HL-60 (cell line): ENCODE data around the gene TMEM108.

Experiments used
- DNase-seq, 2 experiments: peaks; one replicate each; pipeline ENCODE4 v3.0.0-alpha.2; 2010 to 2020; ENCODE audit warnings: low read depth in 1 of 2, low spot score in 1 of 2
- H3K27ac ChIP-seq: fragments of 250-450 bp; sonication (Bioruptor Pico); replicated peaks from 2 replicates; pipeline ENCODE4 v1.5.1; 2020; ENCODE audit warnings: mild to moderate bottlenecking, moderate library complexity
- H3K27me3 ChIP-seq: fragments of 250-450 bp; sonication (Bioruptor Pico); 2 replicates; pipeline ENCODE4 v1.5.1; 2021; ENCODE audit warnings: mild to moderate bottlenecking, moderate library complexity; ENCODE audit not compliant: insufficient read depth, poor library complexity, severe bottlenecking
- H3K4me3 ChIP-seq: replicated peaks from 2 replicates; pipeline ENCODE4 v1.5.1; 2011; ENCODE audit warnings: mild to moderate bottlenecking, control low read depth, low read length; ENCODE audit not compliant: insufficient read depth
- CTCF ChIP-seq: IDR thresholded peaks from one replicate; pipeline ENCODE4 v1.5.1; 2011; ENCODE audit warnings: low read length, control low read depth, inconsistent platforms; ENCODE audit not compliant: insufficient read depth
- GABPA ChIP-seq: IDR thresholded peaks from 2 replicates; pipeline ENCODE4 v1.6.1; 2012; ENCODE audit warnings: low read depth
- POLR2AphosphoS5 ChIP-seq: IDR thresholded peaks from 2 replicates; pipeline ENCODE4 v1.6.1; 2012; ENCODE audit warnings: low read depth
- REST ChIP-seq: IDR thresholded peaks from 2 replicates; pipeline ENCODE4 v1.6.1; 2012; ENCODE audit warnings: low read depth; ENCODE audit not compliant: insufficient replicate concordance
- SPI1 ChIP-seq: IDR thresholded peaks from 2 replicates; pipeline ENCODE4 v1.6.1; 2012; ENCODE audit warnings: low read depth, mild to moderate bottlenecking, borderline replicate concordance

The TMEM108 gene

GRCh38 chr3:133361435-133361834, 323.2 kb downstream of the TMEM108 start:
- no peak for TF ChIP-seq SPI1
- no peak for TF ChIP-seq GABPA
- no peak for TF ChIP-seq CTCF
- TF ChIP-seq POLR2AphosphoS5: no peak
- TF ChIP-seq REST: no peak
- Histone ChIP-seq H3K4me3 (no peak overlapping the region), H3K27ac (no peak overlapping the region), H3K27me3 (peaks cover 4% of the 10 kb centered on the region)
- DNase-seq: no peak

- Histone ChIP-seq H3K27ac (no peak overlapping the region), H3K27me3 (peaks cover 4% of the 10 kb centered on the region), H3K4me3 (no peak overlapping the region)
- TF ChIP-seq CTCF (no peak), GABPA (no peak), POLR2AphosphoS5 (no peak), SPI1 (no peak), REST (no peak)
- DNase-seq: no peak
Observed at GRCh38 chr3:133362539-133362938, 324.3 kb downstream of the TMEM108 start.

GRCh38 chr3:133364704-133365103, 326.5 kb downstream of the TMEM108 start:
- Histone ChIP-seq H3K27ac (no peak overlapping the region), H3K4me3 (no peak overlapping the region), H3K27me3 (peaks cover 7% of the 10 kb centered on the region)
- TF ChIP-seq SPI1: no peak
- TF ChIP-seq CTCF: no peak
- TF ChIP-seq POLR2AphosphoS5: no peak
- no peak for DNase-seq

GRCh38 chr3:133366921-133367320, 328.7 kb downstream of the TMEM108 start:
- Histone ChIP-seq H3K4me3 (no peak overlapping the region), H3K27ac (no peak overlapping the region), H3K27me3 (peaks cover 7% of the 10 kb centered on the region)
- no peak for DNase-seq
- TF ChIP-seq REST (no peak), CTCF (no peak), POLR2AphosphoS5 (no peak), SPI1 (no peak), GABPA (no peak)
